Panc1 (cell line): Measurements from ENCODE around the gene SPTLC2.

Source experiments
- POLR2AphosphoS5 ChIP-seq: IDR thresholded peaks from 2 replicates; pipeline ENCODE4 v1.6.1; 2012; ENCODE audit warnings: mild to moderate bottlenecking, low read depth, low read length, moderate library complexity
- SIN3A ChIP-seq: IDR thresholded peaks from 2 replicates; pipeline ENCODE4 v1.6.1; 2012; ENCODE audit warnings: low read depth, mild to moderate bottlenecking, low read length, moderate library complexity, borderline replicate concordance; ENCODE audit not compliant: insufficient read depth
- TCF7L2 ChIP-seq: IDR thresholded peaks from 2 replicates; pipeline ENCODE4 v1.6.1; 2011; ENCODE audit warnings: mild to moderate bottlenecking, low read depth, low read length, inconsistent platforms
- TF ChIP-seq, protein P1 (sequence below): fragments of 450-650 bp; IDR thresholded peaks from 2 replicates; pipeline ENCODE4 v1.5.1; 2017; ENCODE audit warnings: mild to moderate bottlenecking
- TF ChIP-seq, protein P2 (sequence below), 2 experiments: IDR thresholded peaks; 2 replicates each; pipeline ENCODE4 v1.6.1; 2011 to 2012; ENCODE audit warnings: low read depth in 2 of 2, control low read depth in 1 of 2, low read length in 1 of 2, mild to moderate bottlenecking in 1 of 2, moderate library complexity in 1 of 2; ENCODE audit not compliant: insufficient read depth in 1 of 2

DNA sequence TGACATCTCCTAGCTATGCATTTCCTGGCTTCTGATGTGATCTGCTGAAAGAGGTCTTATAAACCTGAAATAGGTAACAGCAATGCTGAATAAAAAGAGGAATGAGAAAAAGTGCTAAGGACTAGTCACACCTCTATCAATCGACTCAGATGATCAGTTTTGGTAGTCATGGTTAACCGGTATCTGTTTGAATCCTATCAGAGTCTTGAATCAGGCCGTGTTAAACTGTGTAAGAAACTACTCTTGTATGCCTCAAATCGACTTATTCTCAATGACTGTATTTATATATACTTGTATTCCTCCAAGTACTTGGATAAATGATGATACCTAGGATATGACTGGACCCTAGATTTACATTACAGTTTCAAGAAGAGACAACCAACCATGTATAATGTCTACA, 107.1 kb downstream of the SPTLC2 start:
- TF ChIP-seq, protein P1, sequence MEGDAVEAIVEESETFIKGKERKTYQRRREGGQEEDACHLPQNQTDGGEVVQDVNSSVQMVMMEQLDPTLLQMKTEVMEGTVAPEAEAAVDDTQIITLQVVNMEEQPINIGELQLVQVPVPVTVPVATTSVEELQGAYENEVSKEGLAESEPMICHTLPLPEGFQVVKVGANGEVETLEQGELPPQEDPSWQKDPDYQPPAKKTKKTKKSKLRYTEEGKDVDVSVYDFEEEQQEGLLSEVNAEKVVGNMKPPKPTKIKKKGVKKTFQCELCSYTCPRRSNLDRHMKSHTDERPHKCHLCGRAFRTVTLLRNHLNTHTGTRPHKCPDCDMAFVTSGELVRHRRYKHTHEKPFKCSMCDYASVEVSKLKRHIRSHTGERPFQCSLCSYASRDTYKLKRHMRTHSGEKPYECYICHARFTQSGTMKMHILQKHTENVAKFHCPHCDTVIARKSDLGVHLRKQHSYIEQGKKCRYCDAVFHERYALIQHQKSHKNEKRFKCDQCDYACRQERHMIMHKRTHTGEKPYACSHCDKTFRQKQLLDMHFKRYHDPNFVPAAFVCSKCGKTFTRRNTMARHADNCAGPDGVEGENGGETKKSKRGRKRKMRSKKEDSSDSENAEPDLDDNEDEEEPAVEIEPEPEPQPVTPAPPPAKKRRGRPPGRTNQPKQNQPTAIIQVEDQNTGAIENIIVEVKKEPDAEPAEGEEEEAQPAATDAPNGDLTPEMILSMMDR, result no peak
- TF ChIP-seq POLR2AphosphoS5, result no peak
- no peak for TF ChIP-seq SIN3A
- no peak for TF ChIP-seq TCF7L2
- TF ChIP-seq, protein P2, sequence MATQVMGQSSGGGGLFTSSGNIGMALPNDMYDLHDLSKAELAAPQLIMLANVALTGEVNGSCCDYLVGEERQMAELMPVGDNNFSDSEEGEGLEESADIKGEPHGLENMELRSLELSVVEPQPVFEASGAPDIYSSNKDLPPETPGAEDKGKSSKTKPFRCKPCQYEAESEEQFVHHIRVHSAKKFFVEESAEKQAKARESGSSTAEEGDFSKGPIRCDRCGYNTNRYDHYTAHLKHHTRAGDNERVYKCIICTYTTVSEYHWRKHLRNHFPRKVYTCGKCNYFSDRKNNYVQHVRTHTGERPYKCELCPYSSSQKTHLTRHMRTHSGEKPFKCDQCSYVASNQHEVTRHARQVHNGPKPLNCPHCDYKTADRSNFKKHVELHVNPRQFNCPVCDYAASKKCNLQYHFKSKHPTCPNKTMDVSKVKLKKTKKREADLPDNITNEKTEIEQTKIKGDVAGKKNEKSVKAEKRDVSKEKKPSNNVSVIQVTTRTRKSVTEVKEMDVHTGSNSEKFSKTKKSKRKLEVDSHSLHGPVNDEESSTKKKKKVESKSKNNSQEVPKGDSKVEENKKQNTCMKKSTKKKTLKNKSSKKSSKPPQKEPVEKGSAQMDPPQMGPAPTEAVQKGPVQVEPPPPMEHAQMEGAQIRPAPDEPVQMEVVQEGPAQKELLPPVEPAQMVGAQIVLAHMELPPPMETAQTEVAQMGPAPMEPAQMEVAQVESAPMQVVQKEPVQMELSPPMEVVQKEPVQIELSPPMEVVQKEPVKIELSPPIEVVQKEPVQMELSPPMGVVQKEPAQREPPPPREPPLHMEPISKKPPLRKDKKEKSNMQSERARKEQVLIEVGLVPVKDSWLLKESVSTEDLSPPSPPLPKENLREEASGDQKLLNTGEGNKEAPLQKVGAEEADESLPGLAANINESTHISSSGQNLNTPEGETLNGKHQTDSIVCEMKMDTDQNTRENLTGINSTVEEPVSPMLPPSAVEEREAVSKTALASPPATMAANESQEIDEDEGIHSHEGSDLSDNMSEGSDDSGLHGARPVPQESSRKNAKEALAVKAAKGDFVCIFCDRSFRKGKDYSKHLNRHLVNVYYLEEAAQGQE (IDR thresholded peaks at IDR 0.05; ENCODE audit: insufficient read depth in 1 of 2, low read depth in 2 of 2, low read length in 1 of 2), result no peak
